Measurements from ENCODE around the gene KIF16B.
"Not testable (repeated sequence)": the region's sequence is repeated elsewhere in the genome, so short reads cannot be mapped to it uniquely, and the experiment has no call there.

Gene KIF16B

DNA sequence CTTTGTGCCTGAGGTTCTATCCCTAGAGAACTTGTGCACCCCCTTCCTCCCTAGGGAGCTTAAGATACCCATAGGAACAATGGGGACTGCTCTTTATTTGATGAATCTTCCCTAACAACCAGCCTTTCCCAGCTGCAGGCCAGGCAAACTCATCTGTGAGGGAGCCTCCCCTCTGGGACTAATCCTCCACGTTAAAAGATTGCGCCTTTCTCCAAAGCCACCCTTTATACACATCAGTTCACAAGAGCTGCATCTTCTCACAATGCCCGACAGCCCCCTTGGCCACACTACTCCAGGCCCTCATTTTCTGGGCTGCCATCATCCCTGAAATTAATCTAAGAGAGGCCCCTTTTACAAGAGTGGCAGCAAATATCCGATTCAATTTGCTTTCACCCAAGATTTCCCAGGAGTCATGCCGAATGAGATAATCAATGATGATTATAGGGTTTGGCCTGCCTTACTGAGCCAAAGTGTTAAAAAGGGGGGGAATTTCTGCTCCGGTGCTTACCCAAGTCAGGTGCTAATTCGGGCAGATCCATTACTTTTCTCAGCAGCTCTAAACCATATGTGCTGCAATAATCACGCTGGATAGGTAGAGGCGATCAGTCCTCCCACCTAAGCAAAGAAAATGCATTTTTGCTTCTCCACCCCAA is 336.5 kb downstream of the KIF16B start:
- no peak for DNase-seq

DNA sequence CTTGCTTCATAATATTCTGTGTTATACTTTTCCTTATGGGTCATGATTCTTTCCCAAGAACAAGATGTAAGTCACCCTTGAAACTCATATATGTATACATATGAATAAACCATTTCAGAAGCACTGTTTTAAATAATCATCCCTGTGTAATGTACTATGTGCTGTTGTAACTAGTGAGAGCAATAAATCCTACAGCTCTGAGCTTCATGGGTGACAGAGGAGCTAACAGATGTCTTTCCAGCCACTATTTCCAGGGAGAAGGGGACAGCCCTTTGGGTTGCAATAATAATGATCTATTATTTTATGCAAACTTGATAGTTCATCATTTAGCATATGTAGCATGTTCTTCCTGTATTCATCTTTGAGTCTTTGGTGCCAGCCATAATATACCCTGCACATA is 342.8 kb downstream of the KIF16B start:
- no peak for DNase-seq

DNA sequence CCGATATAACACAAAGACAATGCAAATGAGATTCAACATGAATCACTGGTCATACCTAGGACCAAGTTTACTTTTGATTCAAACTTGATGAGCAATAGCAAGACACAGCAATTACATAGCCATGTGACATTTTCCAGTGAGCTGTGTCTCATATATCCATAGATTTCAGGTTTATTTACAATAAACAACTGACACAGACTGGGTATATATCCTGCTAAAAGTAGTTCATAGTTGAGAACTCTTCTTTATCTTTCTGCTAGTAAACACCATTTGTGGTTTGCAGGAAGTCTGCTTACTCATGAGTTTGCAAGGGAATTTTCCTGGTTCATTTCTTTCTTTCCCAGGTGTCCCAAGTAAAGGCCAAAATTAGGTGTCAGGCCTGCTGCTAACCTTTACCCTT is 343.4 kb downstream of the KIF16B start:
- DNase-seq, result no peak

GRCh38 chr20:16228722-16229121 is 344.5 kb downstream of the KIF16B start:
- DNase-seq, result no peak

- not testable (repeated sequence) for DNase-seq
These were observed 346.3 kb downstream of the KIF16B start for GRCh38 chr20:16226961-16227360.

GRCh38 chr20:16224836-16225235 is 348.4 kb downstream of the KIF16B start:
- DNase-seq, result no peak

DNA sequence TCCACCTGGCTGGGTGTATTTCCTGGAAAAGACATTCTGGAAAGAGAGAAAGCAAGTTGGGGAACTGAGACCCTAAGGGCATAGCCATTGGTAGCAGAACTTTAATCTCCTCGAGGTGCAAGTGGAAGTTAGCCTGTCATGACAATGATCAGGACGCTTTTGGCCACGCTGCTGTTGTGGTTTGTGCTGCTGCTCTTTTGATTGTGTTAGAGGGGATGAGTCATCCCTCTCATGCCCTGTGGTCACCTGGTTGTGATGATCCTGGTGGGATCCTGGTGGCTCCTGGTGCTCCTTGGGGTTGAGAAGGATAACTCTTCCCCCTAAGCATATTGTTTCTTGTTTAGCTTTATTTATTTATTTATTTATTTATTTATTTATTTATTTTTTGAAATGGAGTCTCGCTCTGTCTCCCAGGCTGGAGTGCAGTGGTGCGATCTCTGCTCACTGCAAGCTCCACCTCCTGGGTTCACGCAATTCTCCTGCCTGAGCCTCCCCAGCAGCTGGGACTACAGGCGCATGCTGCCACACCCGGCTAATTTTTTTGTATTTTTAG is 350.3 kb downstream of the KIF16B start:
- DNase-seq, result no peak
